ENCODE results near the gene FBL. TPM values are rescaled to one million over a fixed set of nuclear protein-coding genes. Genes with fewer than 3 reads are reported as not detected.

Gene FBL
- polyA plus RNA-seq, 2 of the 4 experiments (the other 2 are of a cell fraction), result 716 to 1,141 TPM

DNA sequence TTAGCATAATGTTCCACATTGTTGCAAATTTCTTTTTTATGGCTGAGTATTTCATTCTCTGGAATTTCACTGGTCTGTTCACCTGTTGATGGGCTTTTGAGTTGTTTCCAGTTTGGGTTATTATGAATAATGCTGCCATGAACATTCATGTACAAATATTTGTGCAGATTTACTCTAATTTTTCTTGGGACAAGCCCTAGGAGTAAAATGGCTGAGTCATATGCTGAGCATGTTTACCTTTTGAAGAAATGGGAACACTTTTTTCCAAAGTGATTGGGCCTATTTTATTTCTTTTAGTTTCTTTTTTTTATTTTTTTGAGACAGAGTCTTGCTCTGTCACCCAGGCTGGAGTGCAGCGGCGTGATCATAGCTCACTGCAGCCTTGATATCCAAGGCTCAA lies 4.7 kb upstream of the FBL start (continued):
- TF ChIP-seq FOSL2 (IDR thresholded peaks at IDR 0.05), result no peak
- peak; percentile 28; the same call in 1 of the 2 replicates for TF ChIP-seq FOSL2 (CRISPR knock-in tag; IDR thresholded peaks at IDR 0.05)
- 0 out of 2 replicates have a peak, but pooled peaks have one; percentile 31 for TF ChIP-seq NFE2L2 (conservative IDR thresholded peaks at IDR 0.05; ENCODE audit: low read length)

DNA sequence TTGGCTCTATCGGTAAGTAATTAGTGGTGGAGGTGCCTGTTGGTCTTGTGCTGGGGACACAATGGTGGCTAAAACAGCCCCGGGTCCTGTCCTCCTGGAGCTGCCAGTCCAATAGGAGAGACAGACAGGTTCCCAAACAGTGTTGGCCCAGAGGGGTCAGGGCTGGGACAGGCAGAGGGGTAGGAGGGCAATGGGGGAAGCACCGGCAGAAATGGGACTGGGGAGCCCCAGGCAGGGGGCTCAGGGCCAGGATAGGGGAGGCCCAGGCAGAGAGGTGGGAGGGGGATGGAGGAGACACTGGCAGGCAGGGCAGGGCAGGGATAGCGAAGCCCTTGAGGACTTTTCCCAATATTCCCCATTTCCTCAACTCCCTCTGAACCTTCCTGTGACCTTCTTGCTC lies 2.2 kb upstream of the FBL start:
- Histone ChIP-seq H3K4me2 (no peak overlapping the region), H3K9me3 (no peaks in the 10 kb centered on the region), H3K4me3 (no peak overlapping the region), H3K27ac (no peak overlapping the region), H3K4me1 (peaks cover 33% of the 10 kb centered on the region)
- no peak for ATAC-seq
- CTCF ChIA-PET, result interaction anchor here (0.8 to 11.1 kb wide), 4 partner anchors 21 to 121 kb away, joined by 3 to 137 read pairs (median 6); partner anchors contain the start of gene PSMC4
- POLR2A ChIA-PET, result interaction anchor here (1.1 to 6.4 kb wide), 2 partner anchors 15 to 122 kb away, joined by 4 to 97 read pairs; partner anchors contain the start of genes DYRK1B and PSMC4
- DNase-seq (ENCODE audit: low read depth in 1 of 2, low spot score in 1 of 2), result no peak
- FAIRE-seq, result no peak
- 83% methylated on average over 4 of the region's 4 CpGs for WGBS (ENCODE audit: missing lambda C conversion rate)
- TF ChIP-seq EHMT2 (IDR thresholded peaks at IDR 0.05; ENCODE audit: low read depth) (no peak), PHF8 (IDR thresholded peaks at IDR 0.05; ENCODE audit: borderline replicate concordance, low read depth) (no peak)

DNA sequence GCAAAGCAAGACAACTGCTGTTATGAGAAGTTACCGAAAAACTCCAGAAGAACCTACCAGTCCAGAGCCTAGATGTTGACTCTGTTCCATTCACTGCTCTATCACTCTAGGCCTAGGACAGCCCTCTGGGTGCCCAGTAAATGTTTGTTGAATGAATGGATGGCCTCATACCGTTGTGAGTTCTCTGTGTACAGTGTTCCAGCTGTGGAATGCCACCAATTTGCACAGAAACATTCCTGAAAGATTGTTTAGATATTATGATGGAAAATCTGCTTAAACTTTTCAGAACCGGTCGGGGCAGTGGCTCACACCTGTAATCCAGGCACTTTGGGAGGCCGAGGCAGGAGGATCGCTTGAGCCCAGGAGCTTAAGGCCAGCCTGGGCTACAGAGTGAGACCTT lies 1.3 kb upstream of the FBL start:
- FAIRE-seq (no peak), DNase-seq (ENCODE audit: low read depth in 1 of 2, low spot score in 1 of 2) (no peak), ATAC-seq (no peak)
- no peak overlapping the region for H3K4me3 ChIP-seq
- no peaks in the 10 kb centered on the region for H3K9me3 ChIP-seq
- H3K27ac ChIP-seq, result no peak overlapping the region; a peak in 1 of 6 replicates
- ChIA-PET POLR2A (interaction anchor here (1.1 to 6.4 kb wide), 2 partner anchors 14 to 123 kb away, joined by 4 to 97 read pairs; partner anchors contain the start of genes DYRK1B and PSMC4), CTCF (interaction anchor here (0.8 to 11.1 kb wide), 9 partner anchors 8 to 372 kb away, joined by 3 to 137 read pairs (median 5); partner anchors contain the start of gene PSMC4)
- peaks cover 41% of the 10 kb centered on the region for H3K4me1 ChIP-seq
- 84% methylated on average over 6 of the region's 6 CpGs for WGBS (ENCODE audit: missing lambda C conversion rate)
- TF ChIP-seq, protein P1, sequence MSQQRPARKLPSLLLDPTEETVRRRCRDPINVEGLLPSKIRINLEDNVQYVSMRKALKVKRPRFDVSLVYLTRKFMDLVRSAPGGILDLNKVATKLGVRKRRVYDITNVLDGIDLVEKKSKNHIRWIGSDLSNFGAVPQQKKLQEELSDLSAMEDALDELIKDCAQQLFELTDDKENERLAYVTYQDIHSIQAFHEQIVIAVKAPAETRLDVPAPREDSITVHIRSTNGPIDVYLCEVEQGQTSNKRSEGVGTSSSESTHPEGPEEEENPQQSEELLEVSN (IDR thresholded peaks at IDR 0.05; ENCODE audit: borderline replicate concordance, low read depth), result no peak
- TF ChIP-seq HOXA7 (CRISPR knock-in tag; IDR thresholded peaks at IDR 0.05), result no peak
- TF ChIP-seq BHLHE40 (IDR thresholded peaks at IDR 0.05; ENCODE audit: low read depth, low read length), result no peak
- TF ChIP-seq SMC3 (IDR thresholded peaks at IDR 0.05), result no peak
- no peak for TF ChIP-seq EHF (CRISPR knock-in tag; IDR thresholded peaks at IDR 0.05)
- no peak for TF ChIP-seq HOXB5 (CRISPR knock-in tag; IDR thresholded peaks at IDR 0.05)
- TF ChIP-seq, protein P2, sequence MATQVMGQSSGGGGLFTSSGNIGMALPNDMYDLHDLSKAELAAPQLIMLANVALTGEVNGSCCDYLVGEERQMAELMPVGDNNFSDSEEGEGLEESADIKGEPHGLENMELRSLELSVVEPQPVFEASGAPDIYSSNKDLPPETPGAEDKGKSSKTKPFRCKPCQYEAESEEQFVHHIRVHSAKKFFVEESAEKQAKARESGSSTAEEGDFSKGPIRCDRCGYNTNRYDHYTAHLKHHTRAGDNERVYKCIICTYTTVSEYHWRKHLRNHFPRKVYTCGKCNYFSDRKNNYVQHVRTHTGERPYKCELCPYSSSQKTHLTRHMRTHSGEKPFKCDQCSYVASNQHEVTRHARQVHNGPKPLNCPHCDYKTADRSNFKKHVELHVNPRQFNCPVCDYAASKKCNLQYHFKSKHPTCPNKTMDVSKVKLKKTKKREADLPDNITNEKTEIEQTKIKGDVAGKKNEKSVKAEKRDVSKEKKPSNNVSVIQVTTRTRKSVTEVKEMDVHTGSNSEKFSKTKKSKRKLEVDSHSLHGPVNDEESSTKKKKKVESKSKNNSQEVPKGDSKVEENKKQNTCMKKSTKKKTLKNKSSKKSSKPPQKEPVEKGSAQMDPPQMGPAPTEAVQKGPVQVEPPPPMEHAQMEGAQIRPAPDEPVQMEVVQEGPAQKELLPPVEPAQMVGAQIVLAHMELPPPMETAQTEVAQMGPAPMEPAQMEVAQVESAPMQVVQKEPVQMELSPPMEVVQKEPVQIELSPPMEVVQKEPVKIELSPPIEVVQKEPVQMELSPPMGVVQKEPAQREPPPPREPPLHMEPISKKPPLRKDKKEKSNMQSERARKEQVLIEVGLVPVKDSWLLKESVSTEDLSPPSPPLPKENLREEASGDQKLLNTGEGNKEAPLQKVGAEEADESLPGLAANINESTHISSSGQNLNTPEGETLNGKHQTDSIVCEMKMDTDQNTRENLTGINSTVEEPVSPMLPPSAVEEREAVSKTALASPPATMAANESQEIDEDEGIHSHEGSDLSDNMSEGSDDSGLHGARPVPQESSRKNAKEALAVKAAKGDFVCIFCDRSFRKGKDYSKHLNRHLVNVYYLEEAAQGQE (IDR thresholded peaks at IDR 0.05), result no peak
- no peak for TF ChIP-seq ZNF302 (CRISPR knock-in tag; IDR thresholded peaks at IDR 0.05)
- TF ChIP-seq, protein P3, sequence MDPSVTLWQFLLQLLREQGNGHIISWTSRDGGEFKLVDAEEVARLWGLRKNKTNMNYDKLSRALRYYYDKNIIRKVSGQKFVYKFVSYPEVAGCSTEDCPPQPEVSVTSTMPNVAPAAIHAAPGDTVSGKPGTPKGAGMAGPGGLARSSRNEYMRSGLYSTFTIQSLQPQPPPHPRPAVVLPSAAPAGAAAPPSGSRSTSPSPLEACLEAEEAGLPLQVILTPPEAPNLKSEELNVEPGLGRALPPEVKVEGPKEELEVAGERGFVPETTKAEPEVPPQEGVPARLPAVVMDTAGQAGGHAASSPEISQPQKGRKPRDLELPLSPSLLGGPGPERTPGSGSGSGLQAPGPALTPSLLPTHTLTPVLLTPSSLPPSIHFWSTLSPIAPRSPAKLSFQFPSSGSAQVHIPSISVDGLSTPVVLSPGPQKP (IDR thresholded peaks at IDR 0.05; ENCODE audit: low read depth, low read length), result no peak
- no peak for TF ChIP-seq NR3C1 (IDR thresholded peaks at IDR 0.05)
- TF ChIP-seq, protein P4, sequence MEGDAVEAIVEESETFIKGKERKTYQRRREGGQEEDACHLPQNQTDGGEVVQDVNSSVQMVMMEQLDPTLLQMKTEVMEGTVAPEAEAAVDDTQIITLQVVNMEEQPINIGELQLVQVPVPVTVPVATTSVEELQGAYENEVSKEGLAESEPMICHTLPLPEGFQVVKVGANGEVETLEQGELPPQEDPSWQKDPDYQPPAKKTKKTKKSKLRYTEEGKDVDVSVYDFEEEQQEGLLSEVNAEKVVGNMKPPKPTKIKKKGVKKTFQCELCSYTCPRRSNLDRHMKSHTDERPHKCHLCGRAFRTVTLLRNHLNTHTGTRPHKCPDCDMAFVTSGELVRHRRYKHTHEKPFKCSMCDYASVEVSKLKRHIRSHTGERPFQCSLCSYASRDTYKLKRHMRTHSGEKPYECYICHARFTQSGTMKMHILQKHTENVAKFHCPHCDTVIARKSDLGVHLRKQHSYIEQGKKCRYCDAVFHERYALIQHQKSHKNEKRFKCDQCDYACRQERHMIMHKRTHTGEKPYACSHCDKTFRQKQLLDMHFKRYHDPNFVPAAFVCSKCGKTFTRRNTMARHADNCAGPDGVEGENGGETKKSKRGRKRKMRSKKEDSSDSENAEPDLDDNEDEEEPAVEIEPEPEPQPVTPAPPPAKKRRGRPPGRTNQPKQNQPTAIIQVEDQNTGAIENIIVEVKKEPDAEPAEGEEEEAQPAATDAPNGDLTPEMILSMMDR (IDR thresholded peaks at IDR 0.05), result no peak
- TF ChIP-seq, protein P5, sequence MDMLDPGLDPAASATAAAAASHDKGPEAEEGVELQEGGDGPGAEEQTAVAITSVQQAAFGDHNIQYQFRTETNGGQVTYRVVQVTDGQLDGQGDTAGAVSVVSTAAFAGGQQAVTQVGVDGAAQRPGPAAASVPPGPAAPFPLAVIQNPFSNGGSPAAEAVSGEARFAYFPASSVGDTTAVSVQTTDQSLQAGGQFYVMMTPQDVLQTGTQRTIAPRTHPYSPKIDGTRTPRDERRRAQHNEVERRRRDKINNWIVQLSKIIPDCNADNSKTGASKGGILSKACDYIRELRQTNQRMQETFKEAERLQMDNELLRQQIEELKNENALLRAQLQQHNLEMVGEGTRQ (IDR thresholded peaks at IDR 0.05), result no peak
- TF ChIP-seq FOSL2 (IDR thresholded peaks at IDR 0.05), result no peak
- no peak for TF ChIP-seq FOSL2 (CRISPR knock-in tag; IDR thresholded peaks at IDR 0.05)
- H3K4me2 ChIP-seq, result no peak overlapping the region

Measured in A549 (cell line).